Measurements from ENCODE around the gene ALG1. TPM values are rescaled to one million over a fixed set of nuclear protein-coding genes. Genes with fewer than 3 reads are reported as not detected.

The ALG1 gene
- total RNA-seq, 1 experiment from 2014 or later: 42.0 TPM

DNA sequence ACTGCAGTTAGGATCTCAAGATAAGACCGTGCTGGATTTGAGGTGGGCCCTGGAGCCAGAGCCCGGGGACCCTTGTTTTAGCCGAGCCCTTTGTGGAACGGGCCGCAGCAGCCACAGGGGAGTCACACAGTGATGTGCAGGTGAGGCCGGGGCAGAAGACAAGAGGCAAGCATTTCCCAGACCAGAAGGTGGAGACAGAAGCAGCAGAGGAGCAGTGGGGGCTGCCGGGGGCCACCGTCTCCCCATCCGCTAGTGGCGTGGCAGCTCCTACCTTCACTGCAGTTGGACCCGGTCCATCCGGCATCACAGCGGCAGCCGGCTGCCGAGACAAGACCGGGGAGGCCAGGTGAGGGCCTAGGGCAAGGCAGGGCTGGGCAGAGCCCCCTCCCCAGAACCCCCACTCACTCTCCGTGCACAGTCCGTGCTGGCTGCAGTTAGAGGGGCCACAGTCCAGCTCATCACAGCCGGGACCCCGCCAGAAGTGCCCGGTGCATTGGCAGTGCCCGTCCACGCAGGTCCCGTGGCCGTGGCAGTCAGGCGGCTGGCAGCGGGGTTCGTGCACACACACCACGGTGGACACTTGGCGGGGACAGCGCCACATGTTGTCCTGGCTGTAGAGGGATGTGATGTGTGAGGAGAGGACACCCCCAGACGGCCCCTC, 43.9 kb upstream of the ALG1 start:
- Histone ChIP-seq H3K27me3 (replicated peaks; ENCODE audit: control insufficient read depth, insufficient read depth, low read length) (no peaks in the 10 kb centered on the region), H3K4me3 (ENCODE audit: low read depth, low read length) (no peak overlapping the region), H3K4me1 (no peaks in the 10 kb centered on the region), H3K36me3 (ENCODE audit: control insufficient read depth, insufficient read depth, low read length) (no peaks in the 10 kb centered on the region), H3K9me3 (no peaks in the 10 kb centered on the region)
- TF ChIP-seq, protein P1, sequence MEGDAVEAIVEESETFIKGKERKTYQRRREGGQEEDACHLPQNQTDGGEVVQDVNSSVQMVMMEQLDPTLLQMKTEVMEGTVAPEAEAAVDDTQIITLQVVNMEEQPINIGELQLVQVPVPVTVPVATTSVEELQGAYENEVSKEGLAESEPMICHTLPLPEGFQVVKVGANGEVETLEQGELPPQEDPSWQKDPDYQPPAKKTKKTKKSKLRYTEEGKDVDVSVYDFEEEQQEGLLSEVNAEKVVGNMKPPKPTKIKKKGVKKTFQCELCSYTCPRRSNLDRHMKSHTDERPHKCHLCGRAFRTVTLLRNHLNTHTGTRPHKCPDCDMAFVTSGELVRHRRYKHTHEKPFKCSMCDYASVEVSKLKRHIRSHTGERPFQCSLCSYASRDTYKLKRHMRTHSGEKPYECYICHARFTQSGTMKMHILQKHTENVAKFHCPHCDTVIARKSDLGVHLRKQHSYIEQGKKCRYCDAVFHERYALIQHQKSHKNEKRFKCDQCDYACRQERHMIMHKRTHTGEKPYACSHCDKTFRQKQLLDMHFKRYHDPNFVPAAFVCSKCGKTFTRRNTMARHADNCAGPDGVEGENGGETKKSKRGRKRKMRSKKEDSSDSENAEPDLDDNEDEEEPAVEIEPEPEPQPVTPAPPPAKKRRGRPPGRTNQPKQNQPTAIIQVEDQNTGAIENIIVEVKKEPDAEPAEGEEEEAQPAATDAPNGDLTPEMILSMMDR (IDR thresholded peaks at IDR 0.05; ENCODE audit: insufficient read depth in 1 of 2, low read depth in 1 of 2, low read length in 1 of 2, severe bottlenecking in 1 of 2, unreplicated experiment in 1 of 2): no peak
- peaks cover 3% of the 10 kb centered on the region for H3K4me1 Mint-ChIP-seq (ENCODE audit: low read depth, unreplicated experiment)
- no peaks in the 10 kb centered on the region for H3K9me3 Mint-ChIP-seq (ENCODE audit: unreplicated experiment)
- H3K4me3 Mint-ChIP-seq (ENCODE audit: unreplicated experiment): no peak overlapping the region
- peaks cover 3% of the 10 kb centered on the region for H3K36me3 Mint-ChIP-seq (ENCODE audit: insufficient read depth, unreplicated experiment)
- CTCF ChIA-PET: no interaction called here
- intact Hi-C loops (cut with micrococcal nuclease; ENCODE audit: unreplicated experiment): no loop called here
- no peaks in the 10 kb centered on the region for H3K27me3 Mint-ChIP-seq (ENCODE audit: insufficient read depth, unreplicated experiment)
- no TSS peak for BruUV-seq (replicated peaks)
- POLR2A ChIA-PET: no interaction called here
- DNase-seq: no peak
- H3K27ac Mint-ChIP-seq (ENCODE audit: unreplicated experiment): no peak overlapping the region

DNA sequence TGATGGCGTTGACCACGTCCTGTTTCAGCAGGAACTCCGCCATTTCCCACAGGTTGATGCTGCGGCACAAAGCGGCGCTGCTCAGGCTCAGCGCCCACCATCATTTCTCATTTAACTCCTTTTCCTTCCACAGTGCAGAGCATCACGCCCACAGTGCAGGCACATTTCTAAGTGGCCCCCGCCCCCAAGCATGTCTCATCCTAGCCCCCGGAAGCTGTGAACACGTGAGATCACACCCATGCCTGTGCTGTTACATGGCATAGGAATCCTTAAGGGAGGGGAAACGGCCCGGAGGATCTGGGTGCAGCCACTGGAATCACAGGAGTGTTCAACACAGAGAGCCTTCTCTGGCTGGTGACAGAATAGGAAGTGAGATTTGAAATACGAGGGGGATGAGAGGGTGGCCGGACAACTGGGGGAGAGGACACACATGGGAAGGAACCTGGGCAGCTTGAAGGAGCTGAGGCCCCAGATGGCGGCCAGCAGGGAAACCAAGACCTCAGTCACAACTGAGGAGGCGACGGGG, 42.6 kb upstream of the ALG1 start:
- TF ChIP-seq, protein P1 (IDR thresholded peaks at IDR 0.05; ENCODE audit: insufficient read depth in 1 of 2, low read depth in 1 of 2, low read length in 1 of 2, severe bottlenecking in 1 of 2, unreplicated experiment in 1 of 2): no peak
- Histone ChIP-seq H3K9me3 (no peaks in the 10 kb centered on the region), H3K36me3 (ENCODE audit: control insufficient read depth, insufficient read depth, low read length) (no peaks in the 10 kb centered on the region), H3K4me1 (no peaks in the 10 kb centered on the region; the same call in 1 of the 2 replicates), H3K4me3 (ENCODE audit: low read depth, low read length) (no peak overlapping the region), H3K27me3 (replicated peaks; ENCODE audit: control insufficient read depth, insufficient read depth, low read length) (no peaks in the 10 kb centered on the region)
- Mint-ChIP-seq H3K36me3 (ENCODE audit: insufficient read depth, unreplicated experiment) (peaks cover 15% of the 10 kb centered on the region), H3K27me3 (ENCODE audit: insufficient read depth, unreplicated experiment) (no peaks in the 10 kb centered on the region), H3K4me3 (ENCODE audit: unreplicated experiment) (no peak overlapping the region), H3K4me1 (ENCODE audit: low read depth, unreplicated experiment) (peaks cover 8% of the 10 kb centered on the region), H3K27ac (ENCODE audit: unreplicated experiment) (no peak overlapping the region), H3K9me3 (ENCODE audit: unreplicated experiment) (no peaks in the 10 kb centered on the region)
- no TSS peak for BruUV-seq (replicated peaks)
- ChIA-PET POLR2A (no interaction called here), CTCF (no interaction called here)
- intact Hi-C loops (cut with micrococcal nuclease; ENCODE audit: unreplicated experiment): no loop called here
- no peak for DNase-seq

DNA sequence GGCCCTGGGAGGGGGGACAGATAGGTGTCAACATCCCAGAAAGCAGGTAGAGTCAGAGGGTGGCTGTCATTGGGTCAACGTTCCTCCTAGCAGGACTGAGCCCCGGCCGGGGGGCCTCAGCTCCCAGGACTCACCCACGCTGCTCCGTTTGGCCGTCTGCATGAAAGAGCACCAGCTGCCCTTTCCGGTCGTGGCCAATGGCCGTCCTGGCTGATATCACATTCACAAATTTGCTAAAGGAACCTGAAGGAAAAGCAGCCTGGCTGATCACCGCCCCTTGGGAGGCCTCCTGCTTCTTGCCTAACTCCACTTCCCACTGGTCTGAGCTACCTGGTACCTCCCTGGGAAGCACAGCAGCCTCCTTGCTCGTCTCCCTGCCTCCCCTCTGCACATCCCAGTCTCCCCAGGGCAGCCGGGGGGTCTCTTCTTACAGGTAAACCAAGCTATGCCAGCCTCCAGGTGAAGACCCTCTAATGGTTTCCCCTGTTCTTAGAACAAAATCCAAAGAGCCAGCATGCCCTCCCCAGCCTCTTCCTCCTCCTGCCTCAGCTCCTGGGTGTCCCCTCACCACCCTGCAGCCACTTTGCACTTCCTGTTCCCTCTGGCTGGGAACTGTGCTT, 41.3 kb upstream of the ALG1 start:
- Mint-ChIP-seq H3K4me3 (ENCODE audit: unreplicated experiment) (no peak overlapping the region), H3K27me3 (ENCODE audit: insufficient read depth, unreplicated experiment) (no peaks in the 10 kb centered on the region), H3K4me1 (ENCODE audit: low read depth, unreplicated experiment) (peaks cover 20% of the 10 kb centered on the region), H3K36me3 (ENCODE audit: insufficient read depth, unreplicated experiment) (peaks cover 25% of the 10 kb centered on the region), H3K9me3 (ENCODE audit: unreplicated experiment) (no peaks in the 10 kb centered on the region), H3K27ac (ENCODE audit: unreplicated experiment) (no peak overlapping the region)
- ChIA-PET POLR2A (no interaction called here), CTCF (no interaction called here)
- no peaks in the 10 kb centered on the region for H3K36me3 ChIP-seq (ENCODE audit: control insufficient read depth, insufficient read depth, low read length)
- TF ChIP-seq, protein P1 (IDR thresholded peaks at IDR 0.05; ENCODE audit: insufficient read depth in 1 of 2, low read depth in 1 of 2, low read length in 1 of 2, severe bottlenecking in 1 of 2, unreplicated experiment in 1 of 2): no peak
- DNase-seq: no peak
- no peak overlapping the region for H3K4me3 ChIP-seq (ENCODE audit: low read depth, low read length)
- peaks cover 8% of the 10 kb centered on the region for H3K4me1 ChIP-seq
- BruUV-seq (replicated peaks): no TSS peak
- intact Hi-C loops (cut with micrococcal nuclease; ENCODE audit: unreplicated experiment): loop anchor here (10.0 kb wide), 1 partner anchor 64 kb away; the partner anchor contains the start of gene EEF2KMT
- no peaks in the 10 kb centered on the region for H3K27me3 ChIP-seq (replicated peaks; ENCODE audit: control insufficient read depth, insufficient read depth, low read length)
- H3K9me3 ChIP-seq: no peaks in the 10 kb centered on the region
